ENCODE results near the gene KDM6A. TPM values are rescaled to one million over a fixed set of nuclear protein-coding genes. Genes with fewer than 3 reads are reported as not detected.
"Not testable (repeated sequence)": the region's sequence is repeated elsewhere in the genome, so short reads cannot be mapped to it uniquely, and the experiment has no call there.

Gene KDM6A
- total RNA-seq, 1 experiment from 2014 or later, result 21.0 TPM

DNA sequence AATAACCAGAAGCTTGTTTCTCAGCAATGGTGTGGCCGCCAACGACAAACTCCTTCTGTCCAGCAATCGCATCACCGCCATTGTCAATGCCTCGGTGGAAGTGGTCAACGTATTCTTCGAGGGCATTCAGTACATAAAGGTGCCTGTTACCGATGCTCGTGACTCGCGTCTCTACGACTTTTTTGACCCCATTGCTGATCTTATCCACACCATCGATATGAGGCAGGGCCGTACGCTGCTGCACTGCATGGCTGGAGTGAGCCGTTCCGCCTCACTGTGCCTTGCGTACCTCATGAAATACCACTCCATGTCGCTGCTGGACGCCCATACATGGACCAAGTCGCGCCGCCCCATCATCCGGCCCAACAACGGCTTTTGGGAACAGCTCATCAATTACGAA is 28.8 kb upstream of the KDM6A start:
- no peak for ATAC-seq
- CTCF ChIA-PET, result no interaction called here

DNA sequence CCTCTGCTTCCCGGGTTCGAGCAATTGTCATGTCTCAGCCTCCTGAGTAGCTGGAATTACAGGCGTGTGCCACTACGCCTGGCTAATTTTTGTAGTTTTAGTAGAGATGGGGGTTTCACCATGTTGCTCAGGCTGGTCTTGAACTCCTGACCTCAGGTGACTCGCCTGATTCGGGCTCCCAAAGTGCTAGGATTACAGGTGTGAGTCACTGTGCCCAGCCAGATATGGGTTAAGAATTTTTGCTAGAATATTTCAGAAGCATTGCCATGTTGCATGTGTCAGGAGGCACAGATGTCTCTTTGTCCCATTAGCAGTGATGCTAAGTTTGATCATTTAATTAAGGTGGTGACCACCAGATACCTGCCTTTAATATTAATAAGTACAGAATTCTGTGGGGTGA is 22.1 kb upstream of the KDM6A start:
- H3K9ac ChIP-seq (ENCODE audit: low read length); H3K79me2 ChIP-seq (ENCODE audit: insufficient read depth, low read length); RAD21 ChIA-PET (ENCODE audit: low non-redundant PET in 1 of 2, low total read pairs in 2 of 2, uncharacterized antibody in 2 of 2, unreplicated experiment in 2 of 2); H3K9me2 ChIP-seq (ENCODE audit: insufficient read depth); H3K27ac ChIP-seq (ENCODE audit: low read depth, low read length); H3K36me3 ChIP-seq (ENCODE audit: control insufficient read depth in 1 of 2, insufficient read depth in 2 of 2, low read length in 2 of 2); ATAC-seq; POLR2A ChIA-PET; H2AFZ ChIP-seq (ENCODE audit: low read depth, low read length, poor library complexity, severe bottlenecking); CTCF ChIA-PET; H3K4me2 ChIP-seq (ENCODE audit: low read length); intact Hi-C loops (cut with micrococcal nuclease); DNase-seq (ENCODE audit: low read depth, low spot score); H3K27me3 ChIP-seq (ENCODE audit: insufficient read depth, low read length); H3K9me3 ChIP-seq (ENCODE audit: control insufficient read depth in 1 of 2, insufficient read depth in 1 of 2, low read depth in 1 of 2, low read length in 2 of 2); H3K4me1 ChIP-seq (ENCODE audit: control insufficient read depth in 1 of 2, insufficient read depth in 2 of 2, low read length in 2 of 2); BruUV-seq (replicated peaks); H4K20me1 ChIP-seq (ENCODE audit: insufficient read depth); H3K4me3 ChIP-seq (replicated peaks in 1 of 2; ENCODE audit: low read depth in 1 of 2, low read length in 2 of 2): not testable (repeated sequence)

More for the DNA sequence above, 28.8 kb upstream of the KDM6A start:
- Histone ChIP-seq H3K9me2 (ENCODE audit: insufficient read depth) (no peaks in the 10 kb centered on the region), H3K27me3 (ENCODE audit: insufficient read depth, low read length) (no peaks in the 10 kb centered on the region), H3K4me3 (replicated peaks in 1 of 2; ENCODE audit: low read depth in 1 of 2, low read length in 2 of 2) (no peak overlapping the region), H3K9ac (ENCODE audit: low read length) (no peak overlapping the region), H3K36me3 (ENCODE audit: control insufficient read depth in 1 of 2, insufficient read depth in 2 of 2, low read length in 2 of 2) (no peaks in the 10 kb centered on the region), H2AFZ (ENCODE audit: low read depth, low read length, poor library complexity, severe bottlenecking) (no peak overlapping the region), H3K9me3 (ENCODE audit: control insufficient read depth in 1 of 2, insufficient read depth in 1 of 2, low read depth in 1 of 2, low read length in 2 of 2) (no peaks in the 10 kb centered on the region), H3K4me1 (ENCODE audit: control insufficient read depth in 1 of 2, insufficient read depth in 2 of 2, low read length in 2 of 2) (no peaks in the 10 kb centered on the region), H3K27ac (ENCODE audit: low read depth, low read length) (no peak overlapping the region), H4K20me1 (ENCODE audit: insufficient read depth) (no peaks in the 10 kb centered on the region), H3K4me2 (ENCODE audit: low read length) (no peak overlapping the region), H3K79me2 (ENCODE audit: insufficient read depth, low read length) (no peaks in the 10 kb centered on the region)
- POLR2A ChIA-PET, result no interaction called here
- no TSS peak for BruUV-seq (replicated peaks)
- no peak for DNase-seq (ENCODE audit: low read depth, low spot score)
- RAD21 ChIA-PET (ENCODE audit: low non-redundant PET in 1 of 2, low total read pairs in 2 of 2, uncharacterized antibody in 2 of 2, unreplicated experiment in 2 of 2), result no interaction called here
- TF ChIP-seq POLR2AphosphoS5 (IDR thresholded peaks at IDR 0.05; ENCODE audit: low read depth, low read length) (no peak), SIN3A (IDR thresholded peaks at IDR 0.05; ENCODE audit: low read depth) (no peak), ELF1 (IDR thresholded peaks at IDR 0.05; ENCODE audit: borderline replicate concordance, low read depth) (no peak), SP1 (IDR thresholded peaks at IDR 0.05; ENCODE audit: low read depth) (no peak), ZFX (IDR thresholded peaks at IDR 0.05) (no peak), JUND (IDR thresholded peaks at IDR 0.05) (no peak), RAD21 (IDR thresholded peaks at IDR 0.05; ENCODE audit: low read depth) (no peak), ZNF274 (IDR thresholded peaks at IDR 0.05; ENCODE audit: low read depth, low read length) (no peak), FOSL1 (IDR thresholded peaks at IDR 0.05; ENCODE audit: low read depth) (no peak), EZH2phosphoT487 (IDR thresholded peaks at IDR 0.05; ENCODE audit: borderline replicate concordance) (no peak)
- TF ChIP-seq, protein P1, sequence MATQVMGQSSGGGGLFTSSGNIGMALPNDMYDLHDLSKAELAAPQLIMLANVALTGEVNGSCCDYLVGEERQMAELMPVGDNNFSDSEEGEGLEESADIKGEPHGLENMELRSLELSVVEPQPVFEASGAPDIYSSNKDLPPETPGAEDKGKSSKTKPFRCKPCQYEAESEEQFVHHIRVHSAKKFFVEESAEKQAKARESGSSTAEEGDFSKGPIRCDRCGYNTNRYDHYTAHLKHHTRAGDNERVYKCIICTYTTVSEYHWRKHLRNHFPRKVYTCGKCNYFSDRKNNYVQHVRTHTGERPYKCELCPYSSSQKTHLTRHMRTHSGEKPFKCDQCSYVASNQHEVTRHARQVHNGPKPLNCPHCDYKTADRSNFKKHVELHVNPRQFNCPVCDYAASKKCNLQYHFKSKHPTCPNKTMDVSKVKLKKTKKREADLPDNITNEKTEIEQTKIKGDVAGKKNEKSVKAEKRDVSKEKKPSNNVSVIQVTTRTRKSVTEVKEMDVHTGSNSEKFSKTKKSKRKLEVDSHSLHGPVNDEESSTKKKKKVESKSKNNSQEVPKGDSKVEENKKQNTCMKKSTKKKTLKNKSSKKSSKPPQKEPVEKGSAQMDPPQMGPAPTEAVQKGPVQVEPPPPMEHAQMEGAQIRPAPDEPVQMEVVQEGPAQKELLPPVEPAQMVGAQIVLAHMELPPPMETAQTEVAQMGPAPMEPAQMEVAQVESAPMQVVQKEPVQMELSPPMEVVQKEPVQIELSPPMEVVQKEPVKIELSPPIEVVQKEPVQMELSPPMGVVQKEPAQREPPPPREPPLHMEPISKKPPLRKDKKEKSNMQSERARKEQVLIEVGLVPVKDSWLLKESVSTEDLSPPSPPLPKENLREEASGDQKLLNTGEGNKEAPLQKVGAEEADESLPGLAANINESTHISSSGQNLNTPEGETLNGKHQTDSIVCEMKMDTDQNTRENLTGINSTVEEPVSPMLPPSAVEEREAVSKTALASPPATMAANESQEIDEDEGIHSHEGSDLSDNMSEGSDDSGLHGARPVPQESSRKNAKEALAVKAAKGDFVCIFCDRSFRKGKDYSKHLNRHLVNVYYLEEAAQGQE (IDR thresholded peaks at IDR 0.05; ENCODE audit: low read depth), result no peak
- intact Hi-C loops (cut with micrococcal nuclease), result no loop called here

Data from HCT116 (cell line).